ENCODE measurements around the gene CASD1.

The CASD1 gene

GRCh38 chr7:94509264-94509886 is at the start of gene CASD1:
TSS of gene CASD1 (plus strand) at chr7:94509809. CDS start at chr7:94510085, 276 bp downstream.
- DNase-seq: peak; percentile 86

- DNase-seq: no peak
Observed at GRCh38 chr7:94466516-94466915, 43.1 kb upstream of the CASD1 start.

- no peak for DNase-seq
Observed at GRCh38 chr7:94471604-94472003, 38.0 kb upstream of the CASD1 start.

- DNase-seq: no peak
Observed at GRCh38 chr7:94472608-94473007, 37.0 kb upstream of the CASD1 start.

DNA sequence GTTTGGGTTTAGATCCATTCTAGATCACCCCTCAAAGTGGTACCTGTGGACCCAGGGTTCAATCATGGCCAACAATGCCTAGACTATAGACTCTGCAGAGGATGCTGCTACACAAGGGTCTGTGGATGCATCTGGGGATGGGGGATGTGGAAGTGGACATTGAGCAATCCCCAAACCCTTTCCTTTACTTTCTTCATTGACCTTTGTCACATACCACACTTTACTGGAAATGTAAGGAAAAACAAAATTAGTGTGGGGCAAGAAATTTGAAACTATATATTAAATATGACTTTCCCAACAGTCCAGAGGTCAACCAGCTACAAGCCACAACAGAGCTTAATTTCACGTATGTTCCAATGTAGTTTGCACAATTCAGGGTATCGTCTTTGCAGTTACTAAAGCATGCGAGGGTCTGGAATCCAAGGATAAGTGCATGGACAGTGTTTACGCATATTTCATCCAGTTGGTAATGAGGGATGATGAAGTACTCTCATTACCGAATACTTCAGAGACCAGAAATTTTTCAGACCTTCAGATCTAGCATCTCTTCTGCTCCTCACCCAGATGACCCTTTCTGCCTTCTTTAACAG is 33.3 kb upstream of the CASD1 start:
- DNase-seq: no peak

DNA sequence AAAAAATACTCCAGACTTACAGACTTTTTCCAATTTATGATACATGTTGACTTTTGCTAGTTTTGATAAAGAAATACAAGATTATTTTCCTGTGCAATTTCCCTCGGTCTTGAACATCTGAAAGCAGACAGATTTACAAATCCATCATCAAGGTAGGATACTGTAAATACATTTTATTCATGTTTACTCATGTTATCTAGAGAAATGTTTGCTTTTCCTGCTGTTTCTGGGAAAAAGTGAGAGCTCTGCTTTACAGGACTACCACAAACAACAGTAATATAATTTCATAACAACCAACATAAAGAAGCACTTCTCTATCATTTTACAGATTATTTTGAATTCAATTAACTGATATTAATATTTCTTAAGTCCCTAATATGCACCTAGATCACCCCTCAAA is 31.7 kb upstream of the CASD1 start:
- DNase-seq: no peak

GRCh38 chr7:94478648-94479214 is 30.9 kb upstream of the CASD1 start:
- no peak for DNase-seq

DNA sequence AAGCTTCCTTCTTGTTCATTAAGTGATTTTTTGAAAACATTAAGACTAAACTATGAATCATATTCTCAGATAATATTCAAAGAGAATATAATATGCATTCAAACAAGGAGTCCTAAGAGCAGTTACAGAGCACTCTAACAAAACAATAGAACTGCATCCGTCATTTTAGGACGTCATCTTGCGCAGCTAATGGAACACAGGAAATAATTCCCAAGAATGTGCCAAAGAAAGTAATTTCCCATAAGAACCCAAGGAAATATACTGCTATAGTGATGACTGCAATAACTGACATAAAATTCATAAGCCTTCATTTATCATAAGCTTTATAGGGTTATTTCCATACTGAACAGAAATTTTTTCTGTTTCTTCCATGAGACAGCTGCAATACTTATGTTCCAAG is 28.3 kb upstream of the CASD1 start:
- DNase-seq: no peak

- no peak for DNase-seq
Observed at GRCh38 chr7:94482796-94483195, 26.8 kb upstream of the CASD1 start.

- no peak for DNase-seq
Observed at GRCh38 chr7:94483843-94484242, 25.8 kb upstream of the CASD1 start.

DNA sequence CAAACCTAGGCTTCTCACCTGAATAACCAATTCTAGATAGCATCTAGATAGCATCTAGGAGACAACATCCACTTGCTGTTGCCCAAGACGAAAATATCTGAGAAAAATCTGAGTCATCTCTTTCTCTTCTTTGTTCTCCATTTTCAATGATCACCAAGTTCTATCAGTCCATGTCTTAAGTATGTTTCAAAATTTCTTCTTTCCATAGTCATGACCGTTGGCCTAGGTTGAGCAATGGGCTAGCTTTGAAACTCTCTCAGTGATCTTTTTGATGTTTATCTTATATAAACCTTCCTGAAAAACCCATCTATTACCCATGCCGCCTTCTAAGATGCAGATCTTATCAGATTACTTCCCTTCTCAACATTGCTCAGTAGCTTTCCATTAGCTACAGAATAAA is 23.4 kb upstream of the CASD1 start:
- DNase-seq: no peak

DNA sequence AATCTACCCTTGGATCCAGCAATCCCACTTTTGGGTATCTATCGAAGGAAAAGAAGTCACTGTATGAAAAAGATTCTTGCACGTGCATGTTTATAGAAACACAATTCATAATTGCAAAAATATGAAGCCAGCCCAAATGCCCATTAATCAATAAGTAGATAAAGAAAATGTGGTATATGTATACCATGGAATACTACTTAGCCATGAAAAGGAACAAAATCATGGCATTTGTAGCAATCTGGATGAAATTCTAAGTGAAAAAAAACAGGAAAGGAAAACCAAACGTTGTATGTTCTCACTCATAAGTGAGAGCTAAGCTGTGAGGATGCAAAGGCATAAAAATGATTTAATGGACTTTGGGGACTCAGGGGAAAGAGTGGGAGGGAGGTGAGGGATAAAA is 18.2 kb upstream of the CASD1 start:
- DNase-seq: no peak

DNA sequence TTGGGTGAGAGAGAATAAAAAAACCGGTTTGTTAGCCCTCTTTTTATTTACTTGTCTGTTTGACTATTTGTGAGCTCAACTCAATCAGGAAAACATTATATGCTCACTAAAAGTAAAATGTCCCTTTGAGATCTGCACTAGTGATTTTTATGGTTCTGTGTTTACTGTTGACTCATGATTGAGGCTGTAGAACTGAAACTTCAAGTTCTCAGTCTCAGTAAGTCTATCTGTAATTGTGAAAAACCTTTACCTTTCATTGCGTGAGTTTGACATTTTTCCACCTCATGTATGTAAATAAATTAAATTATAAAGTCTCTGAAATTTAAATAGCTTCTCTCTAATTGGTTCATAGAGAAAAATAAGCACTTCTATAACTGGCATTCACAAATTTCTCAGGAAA is 17.0 kb upstream of the CASD1 start:
- DNase-seq: no peak

DNA sequence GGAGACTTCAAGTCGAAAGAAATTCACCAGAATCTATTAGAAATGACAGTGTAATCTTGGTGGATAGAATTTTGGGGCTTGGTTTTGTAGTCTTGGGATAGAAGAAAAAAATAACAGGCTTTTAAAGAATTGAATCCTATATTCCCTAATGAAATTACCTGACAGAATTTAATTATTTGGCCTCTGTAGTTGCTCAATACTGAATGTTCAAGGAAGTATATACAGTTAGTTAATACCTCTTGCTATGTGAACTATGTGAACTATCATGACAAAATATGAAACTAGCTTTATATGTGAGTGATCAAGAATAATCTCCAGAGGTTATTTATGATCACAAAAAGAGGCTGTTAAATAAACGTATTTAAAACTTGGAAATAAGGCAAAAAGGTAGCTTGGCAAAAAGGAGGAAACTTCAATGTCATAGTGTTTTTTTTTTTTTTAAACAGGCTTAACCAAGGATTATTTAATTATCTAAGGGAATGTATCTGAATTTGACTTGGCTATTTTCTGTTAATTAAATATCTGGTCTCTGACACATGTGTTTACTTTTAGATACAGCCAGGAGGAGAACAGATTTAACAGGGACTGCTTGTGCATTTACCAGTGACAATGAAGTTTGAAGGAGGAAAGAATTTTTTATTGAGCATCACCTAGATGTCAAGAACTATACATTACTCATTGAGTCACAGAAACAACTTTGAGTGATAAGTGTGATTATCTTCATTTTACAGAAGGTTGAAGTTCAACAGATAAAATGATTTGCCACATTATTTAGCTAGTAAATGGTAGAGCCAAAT is 11.5 kb upstream of the CASD1 start:
- no peak for DNase-seq

GRCh38 chr7:94498918-94499317 is 10.7 kb upstream of the CASD1 start:
- DNase-seq: no peak

DNA sequence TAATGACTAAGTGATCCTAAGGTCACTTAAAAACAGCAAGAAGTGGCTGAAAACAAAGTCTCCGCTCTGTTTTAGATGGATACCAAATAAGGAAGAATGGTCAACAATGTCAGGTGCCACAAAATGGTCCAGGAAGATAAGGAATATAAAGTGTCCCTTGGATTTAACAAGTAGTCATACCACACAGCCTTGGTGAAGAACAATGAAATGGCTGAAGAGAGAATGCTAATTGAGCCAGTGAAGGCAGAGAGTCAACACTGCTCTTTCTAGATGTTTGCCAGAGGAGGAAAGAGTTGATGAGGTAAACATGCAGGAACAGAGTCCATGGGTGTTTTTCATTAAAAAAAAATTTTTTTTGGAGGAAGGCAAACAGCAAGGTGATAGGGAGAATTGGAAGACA is 2.1 kb upstream of the CASD1 start:
- DNase-seq: no peak

GRCh38 chr7:94507962-94508361 is 1.6 kb upstream of the CASD1 start:
- DNase-seq: no peak

DNA sequence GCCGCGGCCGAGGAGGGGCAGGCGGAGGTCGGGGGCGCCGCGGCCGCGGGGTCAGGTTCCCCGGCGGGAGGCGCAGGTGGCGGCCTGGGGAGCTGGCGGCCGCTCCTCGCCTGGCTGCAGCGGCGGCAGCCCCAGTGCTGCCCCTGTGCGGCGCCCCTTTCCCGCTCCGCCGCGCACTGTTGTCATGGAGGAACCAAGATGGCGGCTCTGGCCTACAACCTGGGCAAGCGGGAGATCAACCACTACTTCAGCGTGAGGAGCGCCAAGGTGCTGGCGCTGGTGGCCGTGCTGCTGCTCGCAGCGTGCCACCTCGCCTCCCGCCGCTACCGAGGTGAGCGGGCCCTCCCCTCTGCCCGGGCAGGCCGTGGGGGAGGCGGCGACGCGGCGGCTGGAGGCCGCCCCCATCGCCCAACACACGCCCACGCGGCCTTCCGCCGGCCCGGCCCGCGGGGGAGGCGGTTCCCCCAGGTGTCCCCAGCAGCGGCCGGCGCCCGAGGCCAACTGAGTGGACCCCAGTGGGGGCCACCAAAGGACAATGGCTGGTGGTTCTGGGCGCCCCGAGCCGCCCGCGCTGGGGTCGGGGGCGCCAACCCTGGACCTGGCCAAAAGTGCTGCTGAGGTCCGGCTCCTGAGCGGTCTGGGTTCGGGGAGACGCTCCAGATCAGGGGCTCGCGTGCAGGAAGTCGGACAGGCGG is 425 bp downstream of the CASD1 start:
- DNase-seq: peak; percentile 87

GRCh38 chr7:94510582-94511496 is 1.2 kb downstream of the CASD1 start:
- DNase-seq: peak; percentile 72

DNA sequence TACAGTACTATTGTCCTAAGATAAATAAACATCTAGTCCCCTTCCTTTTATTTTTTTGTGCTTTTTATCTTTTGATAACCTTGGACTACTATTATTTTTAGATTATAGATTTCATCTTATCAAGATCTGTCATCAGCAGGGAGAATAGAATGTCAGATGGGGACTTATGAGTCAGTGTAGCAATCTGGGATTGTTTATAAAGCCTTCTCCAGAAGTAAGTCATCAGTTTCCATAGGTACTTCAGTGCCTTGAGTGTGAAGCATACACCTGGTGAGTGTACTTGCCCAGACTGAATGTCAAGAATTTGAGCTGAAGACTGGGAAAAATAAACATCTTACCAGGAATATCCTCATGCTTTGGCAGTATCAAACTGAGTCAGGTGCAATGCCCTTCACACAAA is 2.1 kb downstream of the CASD1 start:
- no peak for DNase-seq

- DNase-seq: no peak
Observed at GRCh38 chr7:94512735-94513564, 3.3 kb downstream of the CASD1 start.

DNA sequence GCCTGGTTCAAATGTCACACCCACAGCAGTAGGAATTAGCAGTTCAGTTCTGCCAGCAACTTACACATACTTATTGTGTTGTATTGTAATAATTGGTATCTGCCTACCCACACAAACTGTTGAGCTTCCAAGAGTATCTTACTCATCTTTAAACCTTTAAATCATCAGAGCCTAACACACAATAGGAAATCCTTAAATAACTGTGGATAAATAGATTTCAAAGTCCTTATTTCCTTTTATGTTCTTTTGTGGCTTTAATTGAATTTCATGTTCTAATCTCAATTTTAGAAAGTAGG is 3.9 kb downstream of the CASD1 start:
- no peak for DNase-seq
